HepG2 (cell line): ENCODE measurements around the gene ITPR1. TPM values are rescaled to one million over a fixed set of nuclear protein-coding genes. Genes with fewer than 3 reads are reported as not detected.

Experiments used
- ARNT2 ChIP-seq: sonication (generic); formaldehyde crosslinking; IDR thresholded peaks from 2 replicates; pipeline ENCODE4 v1.8.0; 2022; ENCODE audit warnings: mild to moderate bottlenecking, low read depth, missing genetic modification reagents, moderate library complexity
- ATM ChIP-seq: fragments of 450-650 bp; IDR thresholded peaks from 2 replicates; pipeline ENCODE4 v1.7.1; 2017; ENCODE audit warnings: mild to moderate bottlenecking, borderline replicate concordance
- BHLHE40 ChIP-seq: IDR thresholded peaks from 2 replicates; pipeline ENCODE4 v1.6.1; 2011; ENCODE audit warnings: low read length, improper control_type of control experiment
- BORCS8-MEF2B ChIP-seq: sonication (generic); formaldehyde crosslinking; IDR thresholded peaks from 2 replicates; pipeline ENCODE4 v1.8.0; 2022; ENCODE audit warnings: mild to moderate bottlenecking, missing genetic modification reagents
- DNMT3B ChIP-seq: conservative IDR thresholded peaks from 2 replicates; pipeline ENCODE4 v1.6.1; 2016; ENCODE audit warnings: missing biosample characterization, control low read depth
- EP300 ChIP-seq, 3 experiments: sonication (generic) in 1 of 3; formaldehyde crosslinking in 1 of 3; IDR thresholded peaks; 2 replicates each; pipeline versions ENCODE4 v1.5.1 to v1.6.1; 2011 to 2020; ENCODE audit warnings: low read depth in 2 of 3, low read length in 2 of 3, borderline replicate concordance in 1 of 3, improper control_type of control experiment in 1 of 3, mild to moderate bottlenecking in 1 of 3, missing genetic modification reagents in 1 of 3, moderate library complexity in 1 of 3
- FOXK2 ChIP-seq: fragments of 450-650 bp; IDR thresholded peaks from 2 replicates; pipeline ENCODE4 v1.6.1; 2016
- HMGA1 ChIP-seq: sonication (generic); formaldehyde crosslinking; conservative IDR thresholded peaks from 2 replicates; pipeline ENCODE4 v1.4.0; 2020; ENCODE audit warnings: missing genetic modification reagents
- HOXA7 ChIP-seq: sonication (generic); formaldehyde crosslinking; IDR thresholded peaks from 2 replicates; pipeline ENCODE4 v1.8.1; 2022; ENCODE audit warnings: mild to moderate bottlenecking, missing genetic modification reagents, moderate library complexity
- HOXA9 ChIP-seq: sonication (generic); formaldehyde crosslinking; IDR thresholded peaks from 2 replicates; pipeline ENCODE4 v1.8.1; 2022; ENCODE audit warnings: missing genetic modification reagents, mild to moderate bottlenecking, moderate library complexity, borderline replicate concordance
- MIXL1 ChIP-seq: IDR thresholded peaks from 2 replicates; pipeline ENCODE4 v1.6.1; 2016
- MZF1 ChIP-seq: sonication (generic); formaldehyde crosslinking; IDR thresholded peaks from 2 replicates; pipeline ENCODE4 v1.8.1; 2023; ENCODE audit warnings: mild to moderate bottlenecking, missing genetic modification reagents, borderline replicate concordance
- NR2F6 ChIP-seq, 2 experiments: IDR thresholded peaks; 2 replicates each; pipeline ENCODE4 v1.6.1; 2016; ENCODE audit warnings: antibody characterized with exemption in 1 of 2, mild to moderate bottlenecking in 1 of 2
- PAF1 ChIP-seq: IDR thresholded peaks from 2 replicates; pipeline ENCODE4 v1.6.1; 2016; ENCODE audit warnings: missing genetic modification reagents, missing compliant biosample characterization
- POLR2AphosphoS2 ChIP-seq: IDR thresholded peaks from 2 replicates; pipeline ENCODE4 v1.6.1; 2011; ENCODE audit warnings: low read depth, low read length, improper control_type of control experiment
- RBM39 ChIP-seq: fragments of 200-400 bp; formaldehyde crosslinking; IDR thresholded peaks from one replicate; pipeline ENCODE4 v1.6.1; 2018; ENCODE audit warnings: antibody characterized with exemption, mild to moderate bottlenecking, low read depth, low read length; ENCODE audit not compliant: poor library complexity, severe bottlenecking
- REPIN1 ChIP-seq: sonication (generic); formaldehyde crosslinking; IDR thresholded peaks from 2 replicates; pipeline ENCODE4 v1.8.0; 2022; ENCODE audit warnings: missing genetic modification reagents, low read depth, mild to moderate bottlenecking, borderline replicate concordance
- SOX6 ChIP-seq, 2 experiments: fragments of 450-650 bp in 1 of 2; sonication (generic) in 1 of 2; formaldehyde crosslinking in 1 of 2; IDR thresholded peaks; 2 replicates each; pipeline versions ENCODE4 v1.4.0 to v1.6.1; 2017 to 2020; ENCODE audit warnings: antibody characterized with exemption in 1 of 2, mild to moderate bottlenecking in 1 of 2, missing genetic modification reagents in 1 of 2
- YEATS2 ChIP-seq: sonication (generic); formaldehyde crosslinking; IDR thresholded peaks from 2 replicates; pipeline ENCODE4 v1.4.0; 2020; ENCODE audit warnings: missing genetic modification reagents, borderline replicate concordance
- ZFP36L2 ChIP-seq: sonication (generic); formaldehyde crosslinking; IDR thresholded peaks from 2 replicates; pipeline ENCODE4 v1.4.0; 2020; ENCODE audit warnings: missing genetic modification reagents
- ZFP90 ChIP-seq: sonication (generic); formaldehyde crosslinking; IDR thresholded peaks from 2 replicates; pipeline ENCODE4 v1.8.0; 2022; ENCODE audit warnings: missing genetic modification reagents, mild to moderate bottlenecking, inconsistent platforms, borderline replicate concordance
- ZNF207 ChIP-seq: fragments of 450-650 bp; IDR thresholded peaks from 2 replicates; pipeline ENCODE4 v1.6.1; 2016; ENCODE audit warnings: antibody characterized with exemption, borderline replicate concordance
- ZNF567 ChIP-seq: sonication (generic); formaldehyde crosslinking; IDR thresholded peaks from 2 replicates; pipeline ENCODE4 v1.8.1; 2023; ENCODE audit warnings: mild to moderate bottlenecking, missing genetic modification reagents, borderline replicate concordance
- ZNF672 ChIP-seq: sonication (generic); formaldehyde crosslinking; IDR thresholded peaks from 2 replicates; pipeline ENCODE4 v1.8.1; 2022; ENCODE audit warnings: missing genetic modification reagents
- ZNF674 ChIP-seq: sonication (generic); formaldehyde crosslinking; IDR thresholded peaks from 2 replicates; pipeline ENCODE4 v1.5.0; 2020; ENCODE audit warnings: low read depth, mild to moderate bottlenecking, missing genetic modification reagents
- ZSCAN29 ChIP-seq: sonication (generic); formaldehyde crosslinking; conservative IDR thresholded peaks from 2 replicates; pipeline ENCODE4 v1.4.0; 2020; ENCODE audit warnings: mild to moderate bottlenecking, missing genetic modification reagents
- polyA plus RNA-seq, 8 experiments: library from polyadenylated mRNA; depleted of rRNA in 3 of 8; stranded (reverse) in 7 of 8; unstranded in 1 of 8; fragments of >200 nt; fragmentation: Illumina TruSeq in 4 of 8; extraction: Trizol in 4 of 8; gene quantifications; 2 replicates each; pipeline versions ENCODE4 v1.2.1 to v1.2.3, GENCODE V29; 2011 to 2016; ENCODE audit warnings: low read depth in 4 of 8, missing spikeins in 1 of 8, mixed read lengths in 1 of 8; ENCODE audit not compliant: insufficient read depth in 1 of 8
- total RNA-seq, 5 experiments: library from RNA; depleted of rRNA; stranded (reverse); fragments of >200 nt; fragmentation: Illumina TruSeq; extraction: Trizol; gene quantifications; 2 replicates each; pipeline ENCODE4 v1.2.3, GENCODE V29; 2016; ENCODE audit warnings: low read depth in 1 of 5
- TF ChIP-seq, protein P1 (sequence below): sonication (generic); formaldehyde crosslinking; IDR thresholded peaks from 2 replicates; pipeline ENCODE4 v1.4.0; 2020; ENCODE audit warnings: missing genetic modification reagents
- TF ChIP-seq, protein P2 (sequence below): sonication (generic); formaldehyde crosslinking; IDR thresholded peaks from 2 replicates; pipeline ENCODE4 v1.5.0; 2020; ENCODE audit warnings: missing genetic modification reagents
- TF ChIP-seq, protein P3 (sequence below): sonication (generic); formaldehyde crosslinking; IDR thresholded peaks from 2 replicates; pipeline ENCODE4 v1.8.0; 2022; ENCODE audit warnings: missing genetic modification reagents, low read depth, mild to moderate bottlenecking, borderline replicate concordance

ITPR1 gene
- total and polyA plus RNA-seq, 2 of the 13 experiments (the other 11 are each of a cell fraction or from before 2014, with no cell fraction given) = 10.0 to 11.4 TPM

DNA sequence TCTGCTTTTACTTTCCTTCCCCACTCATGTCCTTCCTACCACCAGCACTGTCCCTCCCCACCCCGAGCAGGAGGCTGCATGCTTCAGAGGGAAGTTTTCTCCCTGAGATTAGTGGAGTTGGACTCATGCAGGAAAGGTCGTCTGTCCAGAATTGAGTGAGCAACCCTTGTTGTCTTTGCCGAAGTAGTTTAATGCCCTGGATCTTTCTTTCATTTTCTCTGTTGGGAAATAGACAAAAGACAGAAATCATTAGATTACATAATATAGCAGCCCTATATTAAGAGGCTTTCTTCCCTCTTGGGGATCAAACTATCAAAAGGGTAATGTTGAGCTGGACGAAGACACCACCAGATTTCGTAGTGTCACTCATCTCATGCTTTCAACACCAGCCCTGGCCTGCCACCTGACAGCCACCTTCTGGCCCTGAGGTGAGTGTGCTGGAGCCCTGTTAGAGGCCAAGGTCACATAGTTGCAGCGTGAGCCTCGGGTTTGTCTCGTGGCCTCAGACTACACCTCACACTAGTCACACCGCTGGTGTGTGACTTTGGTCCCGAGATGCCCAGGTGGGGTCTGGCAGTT lies 231.0 kb downstream of the ITPR1 start (continued):
- TF ChIP-seq ZFP90 (CRISPR knock-in tag) (0 out of 2 replicates have a peak, but pooled peaks have one; percentile 42), NR2F6 (IDR thresholded peaks at IDR 0.05) (peak; percentile 64), NR2F6 (CRISPR knock-in tag; IDR thresholded peaks at IDR 0.05) (peak; percentile 90), ARNT2 (CRISPR knock-in tag) (no peak), HOXA7 (no peak), POLR2AphosphoS2 (no peak), EP300 (IDR thresholded peaks at IDR 0.05; ENCODE audit: low read depth in 2 of 2, low read length in 2 of 2) (peak in 1 of 2 experiments; percentile 11; a peak in 1 of 4 replicates), EP300 (CRISPR knock-in tag; IDR thresholded peaks at IDR 0.05; ENCODE audit: borderline replicate concordance) (no peak), ZNF672 (CRISPR knock-in tag) (no peak), FOXK2 (no peak), BORCS8-MEF2B (CRISPR knock-in tag) (peak; percentile 44; the same call in 1 of the 2 replicates), HMGA1 (CRISPR knock-in tag) (no peak), BHLHE40 (peak; percentile 88), MZF1 (CRISPR knock-in tag) (no peak), HOXA9 (CRISPR knock-in tag) (no peak), DNMT3B (CRISPR knock-in tag) (no peak), ZFP36L2 (CRISPR knock-in tag) (no peak), ZNF674 (no peak), PAF1 (CRISPR knock-in tag) (no peak), REPIN1 (CRISPR knock-in tag) (no peak), ZSCAN29 (CRISPR knock-in tag) (no peak), RBM39 (no peak), MIXL1 (CRISPR knock-in tag) (no peak), ZNF207 (no peak), SOX6 (IDR thresholded peaks at IDR 0.05) (no peak), SOX6 (CRISPR knock-in tag; IDR thresholded peaks at IDR 0.05) (peak; percentile 50; the same call in 1 of the 2 replicates), YEATS2 (CRISPR knock-in tag) (no peak), ZNF567 (CRISPR knock-in tag) (no peak), ATM (no peak)
- TF ChIP-seq, protein P1, sequence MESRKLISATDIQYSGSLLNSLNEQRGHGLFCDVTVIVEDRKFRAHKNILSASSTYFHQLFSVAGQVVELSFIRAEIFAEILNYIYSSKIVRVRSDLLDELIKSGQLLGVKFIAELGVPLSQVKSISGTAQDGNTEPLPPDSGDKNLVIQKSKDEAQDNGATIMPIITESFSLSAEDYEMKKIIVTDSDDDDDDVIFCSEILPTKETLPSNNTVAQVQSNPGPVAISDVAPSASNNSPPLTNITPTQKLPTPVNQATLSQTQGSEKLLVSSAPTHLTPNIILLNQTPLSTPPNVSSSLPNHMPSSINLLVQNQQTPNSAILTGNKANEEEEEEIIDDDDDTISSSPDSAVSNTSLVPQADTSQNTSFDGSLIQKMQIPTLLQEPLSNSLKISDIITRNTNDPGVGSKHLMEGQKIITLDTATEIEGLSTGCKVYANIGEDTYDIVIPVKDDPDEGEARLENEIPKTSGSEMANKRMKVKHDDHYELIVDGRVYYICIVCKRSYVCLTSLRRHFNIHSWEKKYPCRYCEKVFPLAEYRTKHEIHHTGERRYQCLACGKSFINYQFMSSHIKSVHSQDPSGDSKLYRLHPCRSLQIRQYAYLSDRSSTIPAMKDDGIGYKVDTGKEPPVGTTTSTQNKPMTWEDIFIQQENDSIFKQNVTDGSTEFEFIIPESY (CRISPR knock-in tag) = peak; percentile 61; the same call in 1 of the 2 replicates
- TF ChIP-seq, protein P2, sequence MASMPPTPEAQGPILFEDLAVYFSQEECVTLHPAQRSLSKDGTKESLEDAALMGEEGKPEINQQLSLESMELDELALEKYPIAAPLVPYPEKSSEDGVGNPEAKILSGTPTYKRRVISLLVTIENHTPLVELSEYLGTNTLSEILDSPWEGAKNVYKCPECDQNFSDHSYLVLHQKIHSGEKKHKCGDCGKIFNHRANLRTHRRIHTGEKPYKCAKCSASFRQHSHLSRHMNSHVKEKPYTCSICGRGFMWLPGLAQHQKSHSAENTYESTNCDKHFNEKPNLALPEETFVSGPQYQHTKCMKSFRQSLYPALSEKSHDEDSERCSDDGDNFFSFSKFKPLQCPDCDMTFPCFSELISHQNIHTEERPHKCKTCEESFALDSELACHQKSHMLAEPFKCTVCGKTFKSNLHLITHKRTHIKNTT = no peak
- TF ChIP-seq, protein P3, sequence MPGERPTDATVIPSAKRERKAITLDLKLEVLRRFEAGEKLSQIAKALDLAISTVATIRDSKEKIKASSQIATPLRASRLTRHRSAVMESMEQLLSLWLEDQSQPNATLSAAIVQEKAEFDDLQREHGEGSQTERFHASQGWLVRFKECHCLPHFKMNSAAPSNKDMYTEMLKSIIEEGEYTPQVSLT (CRISPR knock-in tag) = no peak
